ENCODE data around the gene TPRN.

TPRN gene

GRCh38 chr9:137188086-137188489 lies 12.5 kb downstream of the TPRN start:
- DNase-seq: no peak

- no peak for DNase-seq
Measured at GRCh38 chr9:137187386-137187785, 13.2 kb downstream of the TPRN start.

DNA sequence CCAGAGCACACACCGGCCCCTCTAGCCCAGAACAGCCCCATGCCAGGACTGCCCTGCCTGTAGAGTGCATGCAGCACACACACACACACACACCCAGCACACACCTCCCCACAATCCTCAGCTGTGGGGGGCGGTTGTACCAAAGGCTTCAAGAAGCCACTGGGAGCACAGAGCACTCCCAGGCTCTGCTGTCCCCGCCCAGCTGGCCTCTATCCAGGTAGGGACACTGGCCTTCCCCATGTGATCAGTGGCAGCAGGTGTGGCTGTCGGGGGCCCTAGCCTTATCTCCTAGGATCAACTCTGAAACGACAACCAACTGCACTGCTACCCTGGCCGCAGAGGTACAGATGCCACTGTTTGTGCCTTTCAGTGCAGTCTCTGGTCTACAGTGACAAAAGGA lies 14.2 kb downstream of the TPRN start:
- no peak for DNase-seq

- DNase-seq: no peak
Measured at GRCh38 chr9:137185921-137186320, 14.6 kb downstream of the TPRN start.

DNA sequence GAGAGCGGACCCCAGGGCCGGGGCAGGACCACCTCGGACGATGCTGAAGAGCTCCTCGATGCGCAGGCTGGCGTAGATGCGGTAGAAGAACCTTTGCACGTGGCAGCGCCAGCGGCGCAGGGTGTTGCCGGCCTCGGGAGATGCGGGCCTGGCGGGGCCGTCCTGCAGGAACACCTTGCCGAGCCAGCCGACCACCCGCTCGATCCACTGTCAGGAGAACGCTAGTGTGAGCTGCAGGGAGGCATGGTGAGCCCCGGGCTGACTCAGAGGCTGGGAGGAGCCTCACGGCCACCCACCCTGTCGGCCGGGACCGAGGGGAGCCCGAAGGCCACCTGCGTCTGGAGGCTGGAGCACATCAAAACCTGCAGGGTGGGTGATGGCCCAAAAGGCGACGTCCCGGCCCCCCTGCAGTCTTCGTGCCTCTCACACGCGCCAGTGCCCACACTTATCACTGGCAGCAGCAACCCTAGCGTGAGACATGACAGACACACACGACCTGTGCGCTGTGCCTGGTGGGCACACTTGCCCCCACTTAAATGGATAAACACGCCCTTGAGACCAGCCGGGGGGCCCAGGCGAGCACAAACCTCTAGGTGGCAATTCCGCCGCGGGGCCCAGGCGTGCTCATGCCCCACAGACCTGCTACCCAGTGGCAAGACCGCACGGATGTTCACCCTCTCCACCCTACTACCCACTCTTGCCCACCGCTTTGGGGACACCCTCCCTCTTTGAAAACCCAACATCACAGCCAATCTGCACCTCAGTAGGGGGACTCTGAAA lies 15.5 kb downstream of the TPRN start:
- DNase-seq: no peak

DNA sequence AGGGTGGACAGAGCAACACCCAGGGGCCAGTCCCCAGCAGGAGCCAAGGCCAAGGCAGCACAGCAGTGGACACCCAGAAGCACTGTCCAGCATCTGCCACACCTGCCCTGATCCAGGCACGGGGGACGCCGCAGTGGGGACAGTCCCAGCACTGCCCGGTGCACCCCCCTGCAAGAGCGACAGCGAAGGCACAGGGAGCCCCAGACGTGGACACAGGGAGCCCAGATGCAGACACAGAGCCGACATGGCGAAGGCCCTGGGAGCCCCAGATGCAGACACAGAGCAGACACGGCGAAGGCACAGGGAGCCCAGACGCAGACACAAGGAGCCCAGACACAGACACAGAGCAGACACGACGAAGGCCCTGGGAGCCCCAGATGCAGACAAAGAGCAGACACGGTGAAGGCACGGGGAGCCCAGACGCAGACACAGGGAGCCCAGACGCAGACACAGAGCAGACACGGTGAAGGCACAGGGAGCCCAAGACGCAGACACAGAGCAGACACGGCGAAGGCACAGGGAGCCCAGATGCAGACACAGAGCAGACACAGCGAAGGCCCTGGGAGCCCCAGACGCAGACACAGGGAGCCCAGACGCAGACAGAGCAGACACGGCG lies 16.5 kb downstream of the TPRN start:
- no peak for DNase-seq

- no peak for DNase-seq
Measured at GRCh38 chr9:137182836-137183235, 17.7 kb downstream of the TPRN start.

DNA sequence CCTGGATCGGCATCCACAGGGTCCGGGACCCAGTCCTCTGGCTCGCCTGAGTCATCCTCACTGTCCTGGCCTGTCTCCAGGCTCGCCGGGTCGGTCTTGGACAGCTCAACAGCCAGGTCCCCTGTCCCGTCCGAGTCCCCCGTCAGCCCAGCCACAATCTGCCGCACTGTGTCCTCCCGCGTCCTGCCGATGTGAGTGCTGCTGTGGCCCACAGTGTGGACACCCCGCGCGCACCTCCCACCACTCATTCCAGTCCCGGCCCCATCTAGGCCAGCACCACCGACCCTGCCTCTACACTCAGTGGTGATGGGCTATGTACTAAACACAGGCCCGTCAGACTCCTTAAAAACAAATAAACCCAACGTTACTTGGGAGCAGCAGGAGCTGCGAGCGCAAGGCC lies 18.9 kb downstream of the TPRN start:
- DNase-seq: no peak

- no peak for DNase-seq
Measured at GRCh38 chr9:137180491-137180890, 20.1 kb downstream of the TPRN start.

GRCh38 chr9:137179761-137180160 lies 20.8 kb downstream of the TPRN start:
- no peak for DNase-seq

DNA sequence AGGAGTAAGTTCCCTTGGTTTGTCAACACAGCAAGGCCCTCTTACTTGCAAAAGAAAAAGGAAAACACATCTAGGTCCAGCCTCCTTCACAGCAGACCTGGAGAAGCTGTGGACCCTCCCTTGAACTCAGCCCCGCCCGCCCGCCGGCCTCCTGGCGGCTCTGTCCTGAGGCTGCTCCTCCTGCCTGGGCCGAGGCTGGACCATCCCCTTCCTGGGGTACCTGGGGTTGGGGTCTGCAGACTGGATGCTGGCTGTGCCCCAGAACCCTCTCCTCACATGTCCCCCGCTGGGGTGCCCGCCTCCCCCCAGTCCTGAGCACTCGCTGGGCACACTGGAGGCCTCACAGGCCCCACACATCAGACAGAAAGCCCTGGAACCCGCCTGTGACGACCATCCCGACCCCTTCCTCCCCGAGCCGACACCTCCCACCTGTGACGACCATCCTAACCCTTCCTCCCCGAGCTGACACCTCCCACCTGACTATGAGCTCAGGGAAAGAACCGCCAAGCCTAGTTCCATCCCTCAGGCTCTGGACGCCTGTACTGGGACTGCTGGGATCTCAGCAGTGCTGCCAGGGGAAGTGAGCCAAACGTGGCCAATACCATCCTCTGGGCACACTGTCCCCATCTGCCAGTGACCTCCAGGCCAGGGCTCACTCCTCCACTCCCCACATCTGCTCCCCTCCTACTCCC lies 21.5 kb downstream of the TPRN start:
- DNase-seq: no peak

DNA sequence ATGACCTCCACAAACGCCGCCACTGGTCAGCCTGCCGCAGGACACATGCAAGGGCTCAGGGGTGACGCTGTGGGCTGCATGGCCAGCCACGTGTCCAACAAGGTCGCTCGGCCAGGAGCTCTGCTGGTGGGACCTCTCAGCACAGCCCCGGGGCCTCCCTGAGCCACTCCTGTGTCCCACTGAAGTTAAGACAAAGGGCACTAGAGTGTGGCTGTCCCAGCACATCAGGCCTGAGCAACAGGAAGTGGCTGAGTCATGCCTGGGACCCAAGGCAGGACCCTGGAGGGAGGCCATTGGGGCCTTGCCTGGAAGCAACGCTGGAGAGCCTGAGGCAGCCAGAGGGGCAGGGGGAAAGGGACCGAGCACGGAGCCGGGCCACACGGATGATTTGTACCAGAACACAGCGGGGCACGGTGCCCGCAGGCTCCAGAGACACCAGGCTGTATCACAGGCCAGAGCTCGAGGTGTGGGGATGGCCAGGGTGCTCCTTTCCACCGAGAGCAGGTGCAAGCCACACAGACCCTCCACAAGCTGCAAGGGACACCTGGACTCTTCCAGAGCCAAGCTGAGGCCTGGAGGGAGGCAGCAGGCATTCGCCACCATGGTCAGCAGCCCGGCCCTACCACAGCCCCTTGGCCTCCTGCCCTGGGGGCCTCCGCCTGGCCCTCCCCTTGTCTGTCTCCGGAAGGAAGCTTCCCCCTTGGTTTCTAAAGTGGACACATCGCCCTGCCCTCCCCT lies 22.2 kb downstream of the TPRN start:
- no peak for DNase-seq

GRCh38 chr9:137176302-137177182 lies 24.0 kb downstream of the TPRN start:
- DNase-seq: no peak

- no peak for DNase-seq
Measured at GRCh38 chr9:137175345-137175961, 25.1 kb downstream of the TPRN start.

DNA sequence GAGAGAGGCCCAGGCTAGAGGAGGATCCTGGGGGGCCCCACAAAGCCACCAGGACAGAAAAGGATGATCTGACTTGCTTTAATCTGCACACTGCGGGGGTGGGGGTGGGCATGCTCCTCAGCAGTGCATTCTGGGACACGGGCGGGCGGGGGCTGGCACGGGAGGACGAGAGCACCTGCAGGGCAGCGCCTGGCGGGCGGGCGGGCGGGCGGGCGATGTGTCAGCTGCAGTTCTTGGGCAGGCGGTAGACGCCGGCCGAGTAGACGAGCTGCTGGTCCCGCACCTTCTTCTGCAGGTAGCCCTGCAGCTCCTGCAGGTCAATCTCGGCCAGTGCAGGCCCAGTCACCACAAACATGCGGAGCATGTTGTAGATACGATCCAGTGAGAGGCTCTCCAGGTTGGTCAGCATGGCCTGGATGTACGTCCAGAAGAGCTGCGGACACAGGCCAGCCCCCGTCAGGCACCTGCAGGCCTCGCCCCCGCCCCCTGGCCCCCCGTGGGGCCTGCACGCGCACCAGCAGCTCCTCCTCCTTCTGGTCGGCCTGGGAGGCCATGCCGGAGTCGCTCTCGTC lies 25.7 kb downstream of the TPRN start:
- no peak for DNase-seq

GRCh38 chr9:137173796-137174664 lies 26.5 kb downstream of the TPRN start:
- no peak for DNase-seq

- DNase-seq: no peak
Measured at GRCh38 chr9:137172901-137173795, 27.4 kb downstream of the TPRN start.

- DNase-seq: no peak
Measured at GRCh38 chr9:137171149-137171900, 29.2 kb downstream of the TPRN start.
